Measurements from ENCODE around the gene CHCHD3. TPM values are rescaled to one million over a fixed set of nuclear protein-coding genes. Genes with fewer than 3 reads are reported as not detected.

Gene CHCHD3
- total RNA-seq, 2 experiments from 2014 or later, result 83.5 to 83.8 TPM

DNA sequence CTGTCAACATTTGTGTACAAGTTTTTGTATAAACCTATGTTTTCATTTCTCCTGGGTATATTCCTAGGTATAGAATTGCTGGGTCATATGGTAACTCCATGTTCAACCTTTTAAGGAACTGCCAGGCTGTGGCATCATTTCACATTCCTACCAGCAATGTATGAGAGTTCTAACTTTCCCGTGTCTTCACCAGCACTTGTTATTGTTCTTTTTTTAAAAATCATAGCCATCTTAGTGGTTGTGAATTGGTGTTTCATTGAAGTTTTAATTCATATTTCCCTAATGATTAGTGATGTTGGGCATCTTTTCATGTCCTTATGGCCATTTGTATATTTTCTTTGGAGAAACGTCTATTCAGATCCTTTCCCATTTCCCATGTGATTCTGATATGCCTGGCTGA lies 312.6 kb downstream of the CHCHD3 start:
- Histone ChIP-seq H3K4me3 (ENCODE audit: low read depth, low read length, poor library complexity, severe bottlenecking) (no peak overlapping the region), H3K4me1 (ENCODE audit: insufficient read depth, low read length, poor library complexity, severe bottlenecking) (peaks cover 8% of the 10 kb centered on the region), H3K9me2 (ENCODE audit: insufficient read depth, low read length) (no peaks in the 10 kb centered on the region), H3K4me2 (ENCODE audit: low read length) (no peak overlapping the region), H3K79me2 (ENCODE audit: insufficient read depth, low read depth, low read length) (no peaks in the 10 kb centered on the region), H3K27ac (ENCODE audit: low read depth, low read length, poor library complexity, severe bottlenecking) (no peak overlapping the region), H3K9me3 (ENCODE audit: low read length) (peaks cover 11% of the 10 kb centered on the region), H4K20me1 (ENCODE audit: insufficient read depth, low read length) (no peaks in the 10 kb centered on the region), H2AFZ (ENCODE audit: low read length) (no peak overlapping the region), H3K36me3 (ENCODE audit: insufficient read depth, low read length) (no peaks in the 10 kb centered on the region)
- no TSS peak for BruUV-seq (replicated peaks)
- no peak for DNase-seq (ENCODE audit: low spot score)
- CTCF ChIA-PET (ENCODE audit: unreplicated experiment), result no interaction called here
- intact Hi-C loops (cut with micrococcal nuclease; ENCODE audit: unreplicated experiment), result no loop called here
- POLR2A ChIA-PET, result no interaction called here
- TF ChIP-seq, protein P1, sequence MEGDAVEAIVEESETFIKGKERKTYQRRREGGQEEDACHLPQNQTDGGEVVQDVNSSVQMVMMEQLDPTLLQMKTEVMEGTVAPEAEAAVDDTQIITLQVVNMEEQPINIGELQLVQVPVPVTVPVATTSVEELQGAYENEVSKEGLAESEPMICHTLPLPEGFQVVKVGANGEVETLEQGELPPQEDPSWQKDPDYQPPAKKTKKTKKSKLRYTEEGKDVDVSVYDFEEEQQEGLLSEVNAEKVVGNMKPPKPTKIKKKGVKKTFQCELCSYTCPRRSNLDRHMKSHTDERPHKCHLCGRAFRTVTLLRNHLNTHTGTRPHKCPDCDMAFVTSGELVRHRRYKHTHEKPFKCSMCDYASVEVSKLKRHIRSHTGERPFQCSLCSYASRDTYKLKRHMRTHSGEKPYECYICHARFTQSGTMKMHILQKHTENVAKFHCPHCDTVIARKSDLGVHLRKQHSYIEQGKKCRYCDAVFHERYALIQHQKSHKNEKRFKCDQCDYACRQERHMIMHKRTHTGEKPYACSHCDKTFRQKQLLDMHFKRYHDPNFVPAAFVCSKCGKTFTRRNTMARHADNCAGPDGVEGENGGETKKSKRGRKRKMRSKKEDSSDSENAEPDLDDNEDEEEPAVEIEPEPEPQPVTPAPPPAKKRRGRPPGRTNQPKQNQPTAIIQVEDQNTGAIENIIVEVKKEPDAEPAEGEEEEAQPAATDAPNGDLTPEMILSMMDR (conservative IDR thresholded peaks at IDR 0.05; ENCODE audit: low read length), result no peak
- no peak for TF ChIP-seq EZH2phosphoT487 (IDR thresholded peaks at IDR 0.05; ENCODE audit: borderline replicate concordance, low read depth, low read length)

DNA sequence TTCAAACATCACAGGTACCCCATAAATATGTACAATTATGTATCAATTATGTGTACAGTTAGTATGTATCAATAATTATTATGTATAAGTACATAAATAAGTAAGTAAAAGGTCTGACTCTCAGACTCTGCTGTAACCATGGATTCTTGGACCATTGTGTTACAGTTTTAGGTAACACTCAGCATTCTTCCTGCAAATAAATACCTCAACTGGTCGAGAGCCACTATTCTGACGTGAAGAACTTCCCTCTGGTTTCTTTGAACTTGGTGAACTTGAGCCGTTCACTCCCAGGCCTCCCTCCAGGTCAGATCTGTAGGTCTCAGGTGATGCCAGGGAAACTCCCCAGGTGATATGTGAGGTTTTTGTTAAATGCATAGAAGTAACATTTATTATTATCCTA lies 313.8 kb downstream of the CHCHD3 start:
- POLR2A ChIA-PET, result no interaction called here

DNA sequence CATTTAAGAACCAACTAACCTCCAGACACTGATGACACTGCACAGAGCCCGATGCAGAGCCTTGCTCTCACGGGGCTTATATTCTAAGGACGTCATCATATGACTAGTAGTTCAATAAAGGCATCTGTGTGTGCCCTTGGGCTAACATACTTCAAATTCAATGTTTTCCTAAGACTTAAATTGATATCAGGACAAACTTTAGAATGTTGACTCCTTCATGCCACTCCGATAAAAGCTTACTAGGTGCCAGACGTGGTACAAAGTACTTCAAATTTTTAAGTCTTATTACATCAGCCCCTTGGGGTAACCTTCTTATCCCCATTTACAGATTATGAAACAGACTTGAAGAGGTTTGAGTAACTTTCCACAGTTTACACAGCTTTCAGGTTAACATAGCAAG lies 314.5 kb downstream of the CHCHD3 start:
- H3K9me2 ChIP-seq (ENCODE audit: insufficient read depth, low read length), result no peaks in the 10 kb centered on the region
- no TSS peak for BruUV-seq (replicated peaks)
- no peaks in the 10 kb centered on the region for H3K36me3 ChIP-seq (ENCODE audit: insufficient read depth, low read length)
- H3K4me3 ChIP-seq (ENCODE audit: low read depth, low read length, poor library complexity, severe bottlenecking), result no peak overlapping the region
- H3K27ac ChIP-seq (ENCODE audit: low read depth, low read length, poor library complexity, severe bottlenecking), result no peak overlapping the region
- no peak overlapping the region for H2AFZ ChIP-seq (ENCODE audit: low read length)
- H4K20me1 ChIP-seq (ENCODE audit: insufficient read depth, low read length), result no peaks in the 10 kb centered on the region
- H3K4me2 ChIP-seq (ENCODE audit: low read length), result no peak overlapping the region
- intact Hi-C loops (cut with micrococcal nuclease; ENCODE audit: unreplicated experiment), result no loop called here
- no peak for DNase-seq (ENCODE audit: low spot score)
- ChIA-PET POLR2A (no interaction called here), CTCF (ENCODE audit: unreplicated experiment) (no interaction called here)
- H3K9me3 ChIP-seq (ENCODE audit: low read length), result peaks cover 11% of the 10 kb centered on the region
- no peak for TF ChIP-seq EZH2phosphoT487 (IDR thresholded peaks at IDR 0.05; ENCODE audit: borderline replicate concordance, low read depth, low read length)
- TF ChIP-seq, protein P1 (conservative IDR thresholded peaks at IDR 0.05; ENCODE audit: low read length), result no peak
- peaks cover 8% of the 10 kb centered on the region for H3K4me1 ChIP-seq (ENCODE audit: insufficient read depth, low read length, poor library complexity, severe bottlenecking)
- no peaks in the 10 kb centered on the region for H3K79me2 ChIP-seq (ENCODE audit: insufficient read depth, low read depth, low read length)

More for the DNA sequence above, 313.8 kb downstream of the CHCHD3 start:
- H3K4me1 ChIP-seq (ENCODE audit: insufficient read depth, low read length, poor library complexity, severe bottlenecking), result peaks cover 8% of the 10 kb centered on the region
- no peak overlapping the region for H2AFZ ChIP-seq (ENCODE audit: low read length)
- intact Hi-C loops (cut with micrococcal nuclease; ENCODE audit: unreplicated experiment), result no loop called here
- no TSS peak for BruUV-seq (replicated peaks)
- CTCF ChIA-PET (ENCODE audit: unreplicated experiment), result no interaction called here
- DNase-seq (ENCODE audit: low spot score), result no peak
- no peaks in the 10 kb centered on the region for H3K79me2 ChIP-seq (ENCODE audit: insufficient read depth, low read depth, low read length)
- H3K36me3 ChIP-seq (ENCODE audit: insufficient read depth, low read length), result no peaks in the 10 kb centered on the region
- H3K4me2 ChIP-seq (ENCODE audit: low read length), result no peak overlapping the region
- H4K20me1 ChIP-seq (ENCODE audit: insufficient read depth, low read length), result no peaks in the 10 kb centered on the region
- H3K9me3 ChIP-seq (ENCODE audit: low read length), result peaks cover 11% of the 10 kb centered on the region
- no peak overlapping the region for H3K27ac ChIP-seq (ENCODE audit: low read depth, low read length, poor library complexity, severe bottlenecking)
- TF ChIP-seq EZH2phosphoT487 (IDR thresholded peaks at IDR 0.05; ENCODE audit: borderline replicate concordance, low read depth, low read length), result no peak
- TF ChIP-seq, protein P1 (conservative IDR thresholded peaks at IDR 0.05; ENCODE audit: low read length), result no peak
- no peak overlapping the region for H3K4me3 ChIP-seq (ENCODE audit: low read depth, low read length, poor library complexity, severe bottlenecking)
- H3K9me2 ChIP-seq (ENCODE audit: insufficient read depth, low read length), result no peaks in the 10 kb centered on the region
